ENCODE results near the gene POMGNT1. TPM values are rescaled to one million over a fixed set of nuclear protein-coding genes. Genes with fewer than 3 reads are reported as not detected.

The POMGNT1 gene
- total and polyA plus RNA-seq, 2 of the 13 experiments (the other 11 are each of a cell fraction or from before 2014, with no cell fraction given) = 33.9 to 46.8 TPM

GRCh38 chr1:46247436-46248121, 49.3 kb upstream of the POMGNT1 start, which contains the start of gene RAD54L (continued):
- TF ChIP-seq, protein P1, sequence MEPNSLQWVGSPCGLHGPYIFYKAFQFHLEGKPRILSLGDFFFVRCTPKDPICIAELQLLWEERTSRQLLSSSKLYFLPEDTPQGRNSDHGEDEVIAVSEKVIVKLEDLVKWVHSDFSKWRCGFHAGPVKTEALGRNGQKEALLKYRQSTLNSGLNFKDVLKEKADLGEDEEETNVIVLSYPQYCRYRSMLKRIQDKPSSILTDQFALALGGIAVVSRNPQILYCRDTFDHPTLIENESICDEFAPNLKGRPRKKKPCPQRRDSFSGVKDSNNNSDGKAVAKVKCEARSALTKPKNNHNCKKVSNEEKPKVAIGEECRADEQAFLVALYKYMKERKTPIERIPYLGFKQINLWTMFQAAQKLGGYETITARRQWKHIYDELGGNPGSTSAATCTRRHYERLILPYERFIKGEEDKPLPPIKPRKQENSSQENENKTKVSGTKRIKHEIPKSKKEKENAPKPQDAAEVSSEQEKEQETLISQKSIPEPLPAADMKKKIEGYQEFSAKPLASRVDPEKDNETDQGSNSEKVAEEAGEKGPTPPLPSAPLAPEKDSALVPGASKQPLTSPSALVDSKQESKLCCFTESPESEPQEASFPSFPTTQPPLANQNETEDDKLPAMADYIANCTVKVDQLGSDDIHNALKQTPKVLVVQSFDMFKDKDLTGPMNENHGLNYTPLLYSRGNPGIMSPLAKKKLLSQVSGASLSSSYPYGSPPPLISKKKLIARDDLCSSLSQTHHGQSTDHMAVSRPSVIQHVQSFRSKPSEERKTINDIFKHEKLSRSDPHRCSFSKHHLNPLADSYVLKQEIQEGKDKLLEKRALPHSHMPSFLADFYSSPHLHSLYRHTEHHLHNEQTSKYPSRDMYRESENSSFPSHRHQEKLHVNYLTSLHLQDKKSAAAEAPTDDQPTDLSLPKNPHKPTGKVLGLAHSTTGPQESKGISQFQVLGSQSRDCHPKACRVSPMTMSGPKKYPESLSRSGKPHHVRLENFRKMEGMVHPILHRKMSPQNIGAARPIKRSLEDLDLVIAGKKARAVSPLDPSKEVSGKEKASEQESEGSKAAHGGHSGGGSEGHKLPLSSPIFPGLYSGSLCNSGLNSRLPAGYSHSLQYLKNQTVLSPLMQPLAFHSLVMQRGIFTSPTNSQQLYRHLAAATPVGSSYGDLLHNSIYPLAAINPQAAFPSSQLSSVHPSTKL (CRISPR knock-in tag; IDR thresholded peaks at IDR 0.05) = no peak; the same call in 1 of the 2 replicates
- no peak for TF ChIP-seq MTA1 (CRISPR knock-in tag; IDR thresholded peaks at IDR 0.05; ENCODE audit: borderline replicate concordance)
- TF ChIP-seq TP53 (CRISPR knock-in tag; conservative IDR thresholded peaks at IDR 0.05) = 0 out of 2 replicates have a peak, but pooled peaks have one; percentile 62
- TF ChIP-seq JDP2 (CRISPR knock-in tag; IDR thresholded peaks at IDR 0.05; ENCODE audit: borderline replicate concordance) = peak; percentile 37; the same call in 1 of the 2 replicates
- TF ChIP-seq ZNF431 (CRISPR knock-in tag; IDR thresholded peaks at IDR 0.05; ENCODE audit: borderline replicate concordance, low read depth) = peak; percentile 76; the same call in 1 of the 2 replicates
- TF ChIP-seq ZBTB26 (CRISPR knock-in tag; IDR thresholded peaks at IDR 0.05; ENCODE audit: borderline replicate concordance) = 0 out of 2 replicates have a peak, but pooled peaks have one; percentile 30
- no peak; the same call in 1 of the 2 replicates for TF ChIP-seq ZNF562 (CRISPR knock-in tag; IDR thresholded peaks at IDR 0.05; ENCODE audit: borderline replicate concordance)
- TF ChIP-seq HES4 (CRISPR knock-in tag; IDR thresholded peaks at IDR 0.05; ENCODE audit: borderline replicate concordance) = no peak
- TF ChIP-seq, protein P2, sequence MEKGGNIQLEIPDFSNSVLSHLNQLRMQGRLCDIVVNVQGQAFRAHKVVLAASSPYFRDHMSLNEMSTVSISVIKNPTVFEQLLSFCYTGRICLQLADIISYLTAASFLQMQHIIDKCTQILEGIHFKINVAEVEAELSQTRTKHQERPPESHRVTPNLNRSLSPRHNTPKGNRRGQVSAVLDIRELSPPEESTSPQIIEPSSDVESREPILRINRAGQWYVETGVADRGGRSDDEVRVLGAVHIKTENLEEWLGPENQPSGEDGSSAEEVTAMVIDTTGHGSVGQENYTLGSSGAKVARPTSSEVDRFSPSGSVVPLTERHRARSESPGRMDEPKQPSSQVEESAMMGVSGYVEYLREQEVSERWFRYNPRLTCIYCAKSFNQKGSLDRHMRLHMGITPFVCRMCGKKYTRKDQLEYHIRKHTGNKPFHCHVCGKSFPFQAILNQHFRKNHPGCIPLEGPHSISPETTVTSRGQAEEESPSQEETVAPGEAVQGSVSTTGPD (CRISPR knock-in tag; IDR thresholded peaks at IDR 0.05) = no peak; the same call in 1 of the 2 replicates
- TF ChIP-seq XBP1 (CRISPR knock-in tag; IDR thresholded peaks at IDR 0.05) = no peak
- no peak for TF ChIP-seq DDIT3 (CRISPR knock-in tag; IDR thresholded peaks at IDR 0.05)
- 0 out of 2 replicates have a peak, but pooled peaks have one; percentile 9 for TF ChIP-seq GATAD2A (CRISPR knock-in tag; IDR thresholded peaks at IDR 0.05)
- TF ChIP-seq, protein P3, sequence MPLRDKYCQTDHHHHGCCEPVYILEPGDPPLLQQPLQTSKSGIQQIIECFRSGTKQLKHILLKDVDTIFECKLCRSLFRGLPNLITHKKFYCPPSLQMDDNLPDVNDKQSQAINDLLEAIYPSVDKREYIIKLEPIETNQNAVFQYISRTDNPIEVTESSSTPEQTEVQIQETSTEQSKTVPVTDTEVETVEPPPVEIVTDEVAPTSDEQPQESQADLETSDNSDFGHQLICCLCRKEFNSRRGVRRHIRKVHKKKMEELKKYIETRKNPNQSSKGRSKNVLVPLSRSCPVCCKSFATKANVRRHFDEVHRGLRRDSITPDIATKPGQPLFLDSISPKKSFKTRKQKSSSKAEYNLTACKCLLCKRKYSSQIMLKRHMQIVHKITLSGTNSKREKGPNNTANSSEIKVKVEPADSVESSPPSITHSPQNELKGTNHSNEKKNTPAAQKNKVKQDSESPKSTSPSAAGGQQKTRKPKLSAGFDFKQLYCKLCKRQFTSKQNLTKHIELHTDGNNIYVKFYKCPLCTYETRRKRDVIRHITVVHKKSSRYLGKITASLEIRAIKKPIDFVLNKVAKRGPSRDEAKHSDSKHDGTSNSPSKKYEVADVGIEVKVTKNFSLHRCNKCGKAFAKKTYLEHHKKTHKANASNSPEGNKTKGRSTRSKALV (CRISPR knock-in tag; IDR thresholded peaks at IDR 0.05) = no peak
- TF ChIP-seq ZNF501 (CRISPR knock-in tag; IDR thresholded peaks at IDR 0.05) = no peak
- no peak for TF ChIP-seq ZNF337 (CRISPR knock-in tag; IDR thresholded peaks at IDR 0.05; ENCODE audit: borderline replicate concordance, low read depth)
- TF ChIP-seq SMARCC2 (IDR thresholded peaks at IDR 0.05) = no peak
- TF ChIP-seq ZBTB20 (CRISPR knock-in tag; IDR thresholded peaks at IDR 0.05; ENCODE audit: borderline replicate concordance, low read depth) = no peak
- TF ChIP-seq, protein P4, sequence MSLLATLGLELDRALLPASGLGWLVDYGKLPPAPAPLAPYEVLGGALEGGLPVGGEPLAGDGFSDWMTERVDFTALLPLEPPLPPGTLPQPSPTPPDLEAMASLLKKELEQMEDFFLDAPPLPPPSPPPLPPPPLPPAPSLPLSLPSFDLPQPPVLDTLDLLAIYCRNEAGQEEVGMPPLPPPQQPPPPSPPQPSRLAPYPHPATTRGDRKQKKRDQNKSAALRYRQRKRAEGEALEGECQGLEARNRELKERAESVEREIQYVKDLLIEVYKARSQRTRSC (CRISPR knock-in tag; IDR thresholded peaks at IDR 0.05; ENCODE audit: low read depth) = no peak
- no peak for TF ChIP-seq NCOA2 (CRISPR knock-in tag; IDR thresholded peaks at IDR 0.05)

Data from HepG2 (cell line).